IPS DF 6.9 (cell line): ENCODE results near the gene PDE11A.

ENCODE experiments used
- DNase-seq: peaks from one replicate; pipeline ENCODE4 v3.0.0-alpha.2; 2013; ENCODE audit warnings: low read depth, low spot score
- H3K27ac ChIP-seq: one replicate; pipeline ENCODE4 v1.5.1; 2013; ENCODE audit warnings: low read length, control low read depth
- H3K27me3 ChIP-seq: 2 replicates; pipeline ENCODE4 v1.6.1; 2013; ENCODE audit warnings: mild to moderate bottlenecking, low read length; ENCODE audit not compliant: control insufficient read depth, insufficient read depth
- H3K36me3 ChIP-seq: 2 replicates; pipeline ENCODE4 v1.6.1; 2013; ENCODE audit warnings: low read length; ENCODE audit not compliant: control insufficient read depth, insufficient read depth
- H3K4me1 ChIP-seq: 2 replicates; pipeline ENCODE4 v1.6.1; 2013; ENCODE audit warnings: low read length; ENCODE audit not compliant: control insufficient read depth, insufficient read depth
- H3K4me3 ChIP-seq: 2 replicates; pipeline ENCODE4 v1.5.1; 2013; ENCODE audit warnings: mild to moderate bottlenecking, low read length
- H3K9me3 ChIP-seq: 2 replicates; pipeline ENCODE4 v1.6.1; 2013; ENCODE audit warnings: low read length, inconsistent platforms; ENCODE audit not compliant: control insufficient read depth, insufficient read depth
- WGBS: extraction: QIAGEN DNeasy Blood & Tissue Kit; methylation state at CpG from one replicate; pipeline ENCODE4 v1.1.7; 2013; ENCODE audit warnings: mixed read lengths, missing lambda C conversion rate; ENCODE audit not compliant: insufficient read length, insufficient coverage; 5-methylcytosine and 5-hydroxymethylcytosine counted together

PDE11A gene

DNA sequence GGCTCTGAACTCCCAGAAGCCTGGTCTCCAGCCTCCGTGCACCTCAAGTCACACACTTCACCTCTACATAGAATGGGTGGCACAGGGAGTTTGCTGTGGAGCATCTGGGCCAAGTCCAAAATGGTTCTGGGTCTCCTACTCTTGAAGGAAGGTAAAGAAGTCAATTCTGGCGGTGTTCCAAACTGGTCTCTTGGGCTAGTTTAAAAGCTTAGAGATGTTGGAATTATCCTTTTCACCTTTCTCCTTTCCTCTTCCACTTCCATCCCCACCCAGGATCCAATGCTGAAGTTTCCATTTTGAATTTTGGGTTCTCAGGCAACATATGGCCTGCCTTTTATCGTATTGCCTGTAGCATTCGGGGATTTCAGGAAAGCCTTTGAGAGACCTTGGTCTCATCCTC lies 325.2 kb downstream of the PDE11A start:
- H3K9me3 ChIP-seq: no peaks in the 10 kb centered on the region
- H3K36me3 ChIP-seq: no peaks in the 10 kb centered on the region
- no peaks in the 10 kb centered on the region; the same call in 1 of the 2 replicates for H3K27me3 ChIP-seq
- DNase-seq: no peak
- H3K4me1 ChIP-seq: no peaks in the 10 kb centered on the region
- H3K27ac ChIP-seq: no peak overlapping the region
- no CpG with 5 or more reads among the region's 4 CpGs for WGBS
- no peak overlapping the region for H3K4me3 ChIP-seq

- no CpG with 5 or more reads among the region's 2 CpGs for WGBS
- DNase-seq: no peak
- H3K9me3 ChIP-seq: no peaks in the 10 kb centered on the region
- no peaks in the 10 kb centered on the region for H3K4me1 ChIP-seq
- no peak overlapping the region for H3K4me3 ChIP-seq
- H3K27ac ChIP-seq: no peak overlapping the region
- no peaks in the 10 kb centered on the region for H3K36me3 ChIP-seq
- no peaks in the 10 kb centered on the region; the same call in 1 of the 2 replicates for H3K27me3 ChIP-seq
These were observed 326.2 kb downstream of the PDE11A start for GRCh38 chr2:177746358-177746757.

- DNase-seq: no peak
- no peak overlapping the region for H3K4me3 ChIP-seq
- H3K27ac ChIP-seq: no peak overlapping the region
- no CpG with 5 or more reads among the region's 1 CpG for WGBS
- no peaks in the 10 kb centered on the region; the same call in 1 of the 2 replicates for H3K27me3 ChIP-seq
- H3K9me3 ChIP-seq: no peaks in the 10 kb centered on the region
- no peaks in the 10 kb centered on the region for H3K4me1 ChIP-seq
- no peaks in the 10 kb centered on the region for H3K36me3 ChIP-seq
These were observed 327.0 kb downstream of the PDE11A start for GRCh38 chr2:177745531-177745930.

GRCh38 chr2:177742851-177743250 lies 329.7 kb downstream of the PDE11A start:
- Histone ChIP-seq H3K36me3 (no peaks in the 10 kb centered on the region), H3K9me3 (no peaks in the 10 kb centered on the region), H3K27ac (no peak overlapping the region), H3K4me3 (no peak overlapping the region), H3K4me1 (no peaks in the 10 kb centered on the region), H3K27me3 (no peaks in the 10 kb centered on the region; the same call in 1 of the 2 replicates)
- no peak for DNase-seq
- no CpG with 5 or more reads among the region's 3 CpGs for WGBS

- no peaks in the 10 kb centered on the region for H3K36me3 ChIP-seq
- WGBS: no CpG with 5 or more reads among the region's 2 CpGs
- H3K4me1 ChIP-seq: no peaks in the 10 kb centered on the region
- no peak for DNase-seq
- H3K9me3 ChIP-seq: no peaks in the 10 kb centered on the region
- H3K27me3 ChIP-seq: no peaks in the 10 kb centered on the region; the same call in 1 of the 2 replicates
- no peak overlapping the region for H3K27ac ChIP-seq
- no peak overlapping the region for H3K4me3 ChIP-seq
These were observed 330.7 kb downstream of the PDE11A start for GRCh38 chr2:177741866-177742265.

DNA sequence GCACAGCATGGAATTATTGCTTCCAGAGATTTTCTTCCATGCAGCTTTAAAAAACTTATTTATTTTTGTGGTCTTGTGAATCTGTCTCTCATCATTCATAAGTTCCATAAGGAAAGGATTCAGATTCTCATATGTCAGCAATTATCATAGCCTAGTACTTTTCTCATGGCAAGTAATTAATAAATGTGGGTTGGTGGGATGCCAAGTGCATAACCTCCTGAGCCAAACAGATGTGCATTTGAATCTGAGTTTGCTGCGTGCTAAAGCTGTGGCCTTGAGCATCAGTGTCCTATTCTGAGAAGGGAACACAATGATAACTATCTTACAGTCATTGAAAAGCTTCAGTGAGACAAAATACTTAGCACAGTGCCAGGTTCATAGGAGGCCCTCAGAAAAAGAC lies 331.9 kb downstream of the PDE11A start:
- Histone ChIP-seq H3K36me3 (no peaks in the 10 kb centered on the region), H3K27ac (no peak overlapping the region), H3K27me3 (no peaks in the 10 kb centered on the region; the same call in none of the 2 replicates), H3K4me1 (no peaks in the 10 kb centered on the region), H3K4me3 (no peak overlapping the region), H3K9me3 (no peaks in the 10 kb centered on the region)
- no CpG with 5 or more reads among the region's 1 CpG for whole genome bisulfite sequencing
- no peak for DNase-seq

DNA sequence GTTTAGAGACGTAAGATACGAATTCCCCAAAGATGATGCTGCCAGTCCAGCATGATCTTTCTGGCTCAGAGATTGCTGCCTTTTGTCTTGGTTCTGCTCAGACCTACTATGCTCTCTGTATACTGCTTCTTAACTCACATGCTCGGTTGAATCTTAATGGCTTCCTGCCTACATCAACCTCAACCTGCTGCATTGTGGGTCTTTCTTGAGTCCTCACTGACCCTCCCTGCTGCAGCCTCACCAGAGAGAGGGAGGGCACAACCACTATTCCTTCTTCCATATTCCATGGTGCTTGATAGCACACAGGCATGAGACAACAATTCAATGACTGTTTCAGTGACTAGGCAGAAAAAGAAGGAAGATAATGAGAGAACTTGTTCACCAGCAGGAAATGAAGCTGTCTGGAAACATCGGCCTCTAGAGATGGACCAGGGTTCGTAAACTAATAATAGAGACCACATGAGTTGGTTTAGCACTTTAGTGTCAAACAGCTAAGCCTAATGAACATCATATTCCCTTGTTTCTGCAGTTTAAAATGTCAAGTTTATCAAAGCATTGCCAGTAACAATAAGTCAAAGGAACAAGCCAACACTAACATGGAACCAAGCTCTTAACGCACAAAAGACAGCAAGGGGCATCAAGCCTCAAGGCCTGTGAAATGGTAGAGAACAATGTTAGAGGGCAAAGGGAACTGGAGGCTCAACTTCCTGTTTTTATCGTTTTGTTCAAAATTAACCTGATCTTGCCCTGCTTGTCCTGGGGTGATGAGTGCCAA lies 333.9 kb downstream of the PDE11A start:
- Histone ChIP-seq H3K4me1 (no peaks in the 10 kb centered on the region), H3K36me3 (no peaks in the 10 kb centered on the region), H3K27ac (no peak overlapping the region), H3K9me3 (no peaks in the 10 kb centered on the region), H3K4me3 (no peak overlapping the region), H3K27me3 (peaks cover 10% of the 10 kb centered on the region)
- no CpG with 5 or more reads among the region's 7 CpGs for WGBS
- no peak for DNase-seq

DNA sequence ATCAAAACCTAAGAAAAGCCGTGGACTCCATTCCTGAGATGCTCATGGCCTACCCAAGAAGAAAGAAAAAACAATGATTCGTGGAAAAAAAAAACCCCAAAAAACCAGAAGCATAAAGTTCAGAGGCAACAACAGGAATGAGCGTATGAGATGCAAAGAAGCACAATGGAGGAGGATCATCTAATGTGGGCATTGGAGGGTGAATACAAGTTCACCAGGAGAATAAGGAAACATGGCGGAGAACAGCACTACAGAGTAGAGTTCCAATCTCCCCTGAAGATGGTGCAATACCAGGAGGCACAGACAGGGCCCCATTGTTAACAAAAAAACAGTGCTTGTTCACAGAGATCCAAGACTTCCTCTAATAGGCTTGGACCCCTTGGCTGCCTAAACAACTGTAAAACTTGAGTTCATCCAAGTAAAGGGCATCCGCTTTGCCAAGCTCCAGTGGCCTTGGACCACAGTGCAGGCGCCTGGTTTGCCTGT lies 337.2 kb downstream of the PDE11A start:
- peaks cover 26% of the 10 kb centered on the region for H3K27me3 ChIP-seq
- H3K4me1 ChIP-seq: no peaks in the 10 kb centered on the region
- H3K36me3 ChIP-seq: no peaks in the 10 kb centered on the region
- WGBS: no CpG with 5 or more reads among the region's 6 CpGs
- no peaks in the 10 kb centered on the region for H3K9me3 ChIP-seq
- H3K27ac ChIP-seq: no peak overlapping the region
- no peak for DNase-seq
- no peak overlapping the region for H3K4me3 ChIP-seq

- DNase-seq: no peak
- Histone ChIP-seq H3K9me3 (no peaks in the 10 kb centered on the region), H3K27me3 (peaks cover 35% of the 10 kb centered on the region), H3K27ac (no peak overlapping the region), H3K4me3 (no peak overlapping the region), H3K4me1 (no peaks in the 10 kb centered on the region), H3K36me3 (no peaks in the 10 kb centered on the region)
- no CpG with 5 or more reads among the region's 2 CpGs for WGBS
These were observed 339.2 kb downstream of the PDE11A start for GRCh38 chr2:177733322-177733855.

DNA sequence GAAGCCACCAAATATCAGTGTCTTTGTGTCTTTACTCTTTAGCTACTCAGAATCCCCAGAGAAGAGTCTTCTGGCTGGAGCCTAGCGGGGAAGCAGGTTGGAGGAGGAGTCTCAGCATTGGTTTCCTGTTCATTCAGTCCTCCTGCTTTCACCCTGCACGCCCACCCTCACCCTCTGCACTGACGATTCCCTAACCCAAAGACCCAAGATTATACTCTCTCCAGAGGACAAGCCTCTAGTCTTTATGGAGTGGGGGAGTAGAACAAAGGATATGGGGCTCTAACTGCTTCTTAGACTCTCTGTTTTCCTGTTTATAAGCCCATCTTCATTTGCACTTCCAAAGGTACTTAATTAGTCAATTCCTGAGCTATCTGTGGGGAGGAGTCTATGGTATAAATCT lies 341.2 kb downstream of the PDE11A start:
- Histone ChIP-seq H3K36me3 (no peaks in the 10 kb centered on the region), H3K4me3 (no peak overlapping the region), H3K27me3 (peaks cover 44% of the 10 kb centered on the region), H3K27ac (no peak overlapping the region), H3K9me3 (no peaks in the 10 kb centered on the region), H3K4me1 (no peaks in the 10 kb centered on the region)
- no CpG with 5 or more reads among the region's 3 CpGs for WGBS
- peak; percentile 43 for DNase-seq
